Urinary bladder (tissue), 4 donors: Measurements from ENCODE around the gene SPOCK3. TPM values are rescaled to one million over a fixed set of nuclear protein-coding genes. Genes with fewer than 3 reads are reported as not detected.
"Not testable (repeated sequence)": the region's sequence is repeated elsewhere in the genome, so short reads cannot be mapped to it uniquely, and the experiment has no call there.

Source experiments
- DNase-seq: peaks from one replicate; pipeline ENCODE4 v3.0.0-alpha.2; 2015; ENCODE audit errors: extremely low spot score
- H3K27ac ChIP-seq: one replicate; pipeline ENCODE4 v1.5.1; 2013; ENCODE audit warnings: low read depth, mild to moderate bottlenecking, moderate library complexity
- H3K36me3 ChIP-seq: one replicate; pipeline ENCODE4 v1.6.1; 2013; ENCODE audit warnings: mild to moderate bottlenecking, moderate library complexity; ENCODE audit not compliant: insufficient read depth
- H3K4me1 ChIP-seq: one replicate; pipeline ENCODE4 v1.6.1; 2013; ENCODE audit warnings: mild to moderate bottlenecking, moderate library complexity; ENCODE audit not compliant: insufficient read depth
- H3K4me3 ChIP-seq: one replicate; pipeline ENCODE4 v1.5.1; 2013; ENCODE audit warnings: low read depth, low read length
- WGBS: extraction: QIAGEN DNeasy Blood & Tissue Kit; methylation state at CpG from one replicate; pipeline ENCODE4 v1.1.7; 2013; 5-methylcytosine and 5-hydroxymethylcytosine counted together
- polyA plus RNA-seq: library from polyadenylated mRNA; stranded (reverse); fragments of 200-250 nt; gene quantifications from one replicate; pipeline ENCODE4 v1.2.3, GENCODE V29; 2013
- total RNA-seq: library from RNA; depleted of rRNA; stranded (reverse); fragments of >200 nt; gene quantifications from one replicate; pipeline ENCODE4 v1.2.3, GENCODE V29; 2014
- donor health status: healthy with polysubstance abuse.
- donor health status: healthy.

The SPOCK3 gene
- total and polyA plus RNA-seq, 2 donors, result 2.9 to 12.1 TPM

GRCh38 chr4:166741742-166742141 lies 492.6 kb downstream of the SPOCK3 start:
- Histone ChIP-seq H3K27ac (no peak overlapping the region), H3K4me1 (no peaks in the 10 kb centered on the region), H3K36me3 (no peaks in the 10 kb centered on the region), H3K4me3 (no peak overlapping the region)
- DNase-seq, result no peak
- WGBS, result 89% methylated on average over 1 of the region's 1 CpG

DNA sequence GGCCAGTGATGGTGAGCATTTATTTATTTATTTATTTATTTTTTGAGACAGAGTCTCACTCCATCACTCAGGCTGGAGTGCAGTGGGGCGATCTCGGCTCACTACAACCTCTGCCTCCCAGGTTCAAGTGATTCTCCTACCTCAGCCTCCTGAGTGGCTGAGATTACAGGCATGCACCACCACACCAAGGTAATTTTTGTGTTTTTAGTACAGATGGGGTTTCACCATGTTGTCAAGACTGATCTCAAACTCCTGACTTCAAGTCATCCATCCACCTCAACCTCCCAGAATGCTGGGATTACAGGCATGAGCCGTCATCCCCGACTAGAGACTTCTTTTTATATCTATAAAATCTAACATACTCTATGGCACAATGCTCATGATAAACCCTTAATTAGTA lies 495.1 kb downstream of the SPOCK3 start:
- H3K4me3 ChIP-seq, H3K27ac ChIP-seq, H3K36me3 ChIP-seq, DNase-seq, H3K4me1 ChIP-seq: not testable (repeated sequence)
- WGBS, result 95% methylated on average over 4 of the region's 4 CpGs

DNA sequence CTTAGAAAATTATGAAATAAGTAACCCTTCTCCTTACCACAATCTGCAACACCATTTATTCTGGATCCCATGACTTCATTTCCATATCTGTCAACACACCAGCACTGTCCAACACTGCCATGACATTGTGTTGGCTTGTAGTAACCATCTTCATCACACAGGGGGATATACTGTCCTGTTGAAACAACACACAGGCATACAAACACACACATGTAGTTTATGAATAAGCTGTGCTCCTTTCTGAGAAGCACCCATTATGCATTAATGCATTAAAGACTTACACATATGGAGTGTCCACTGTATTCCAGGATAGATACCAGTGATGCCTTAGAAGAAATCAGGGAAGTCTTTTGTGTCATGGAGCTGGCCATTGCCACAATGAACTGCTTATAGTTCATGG lies 496.9 kb downstream of the SPOCK3 start:
- Histone ChIP-seq H3K4me1 (no peaks in the 10 kb centered on the region), H3K4me3 (no peak overlapping the region), H3K27ac (no peak overlapping the region), H3K36me3 (no peaks in the 10 kb centered on the region)
- no peak for DNase-seq

GRCh38 chr4:166735553-166735952 lies 498.7 kb downstream of the SPOCK3 start:
- Histone ChIP-seq H3K4me3 (no peak overlapping the region), H3K4me1 (no peaks in the 10 kb centered on the region), H3K36me3 (no peaks in the 10 kb centered on the region), H3K27ac (no peak overlapping the region)
- WGBS, result 79% methylated on average over 1 of the region's 1 CpG
- DNase-seq, result no peak

DNA sequence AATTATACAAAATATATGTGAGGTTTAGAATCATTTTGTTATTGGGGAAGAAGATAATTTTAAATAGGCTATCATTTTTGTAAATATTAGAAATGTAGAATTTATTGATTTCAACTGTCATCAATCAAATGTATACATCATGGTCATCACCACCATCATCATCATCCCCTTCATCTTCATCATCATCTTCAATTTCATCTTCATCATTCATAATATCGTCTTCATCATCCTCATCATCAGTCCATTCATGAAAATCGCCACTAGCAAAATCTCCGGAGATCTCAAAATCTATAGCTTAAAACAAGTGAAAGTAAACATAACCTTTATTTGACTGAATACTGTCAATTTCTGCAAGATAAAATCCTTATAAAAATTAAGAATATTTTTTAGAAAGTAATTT lies 499.5 kb downstream of the SPOCK3 start:
- WGBS, result 95% methylated on average over 3 of the region's 3 CpGs
- DNase-seq, result no peak
- Histone ChIP-seq H3K4me1 (no peaks in the 10 kb centered on the region), H3K27ac (no peak overlapping the region), H3K36me3 (no peaks in the 10 kb centered on the region), H3K4me3 (no peak overlapping the region)

DNA sequence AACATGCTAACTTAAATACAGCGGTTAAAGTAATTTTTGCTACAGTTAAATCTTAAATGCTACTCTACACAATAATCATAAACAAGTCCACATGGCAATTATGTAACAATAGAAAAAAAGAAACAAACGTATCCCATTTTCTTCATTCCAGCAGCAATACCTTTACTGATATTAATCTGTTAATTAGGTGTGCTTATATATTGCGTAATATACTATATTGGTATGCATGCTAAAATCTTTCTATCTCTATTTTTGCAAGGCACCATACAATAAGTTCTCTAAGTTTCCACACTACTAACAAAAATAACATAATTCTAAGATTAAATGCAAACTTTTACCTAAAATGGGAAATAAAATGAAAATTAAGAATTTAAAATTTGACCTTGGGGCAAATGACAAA lies 500.6 kb downstream of the SPOCK3 start:
- H3K4me1 ChIP-seq, result no peaks in the 10 kb centered on the region

DNA sequence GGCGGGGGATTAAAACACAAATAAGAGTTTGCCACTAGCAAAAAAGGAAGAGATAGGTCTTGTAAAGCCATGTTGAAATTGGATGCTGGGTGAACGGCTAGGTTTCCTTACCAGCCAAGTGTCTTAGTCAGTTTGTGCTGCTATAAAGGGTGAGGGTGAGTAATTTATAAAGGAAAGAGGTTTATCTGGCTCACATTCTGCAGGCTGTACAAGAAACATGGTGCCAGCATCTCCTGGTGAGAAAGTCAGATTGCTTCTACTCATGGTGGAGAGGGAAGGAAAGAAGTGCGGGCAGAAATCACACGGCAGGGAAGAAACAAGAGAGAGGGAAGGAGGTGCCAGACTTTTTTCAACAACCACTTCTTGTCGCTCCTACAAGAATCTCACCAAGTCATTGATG lies 507.5 kb downstream of the SPOCK3 start:
- Histone ChIP-seq H3K27ac (no peak overlapping the region), H3K36me3 (no peaks in the 10 kb centered on the region), H3K4me3 (no peak overlapping the region), H3K4me1 (no peaks in the 10 kb centered on the region)
- DNase-seq, result no peak
- 83% methylated on average over 5 of the region's 5 CpGs for WGBS

More for the DNA sequence above, 500.6 kb downstream of the SPOCK3 start:
- no peaks in the 10 kb centered on the region for H3K36me3 ChIP-seq
- 76% methylated on average over 3 of the region's 3 CpGs for WGBS
- H3K27ac ChIP-seq, result no peak overlapping the region
- no peak for DNase-seq
- no peak overlapping the region for H3K4me3 ChIP-seq

- H3K4me3 ChIP-seq, result no peak overlapping the region
- 95% methylated on average over 1 of the region's 1 CpG for WGBS
- DNase-seq, result no peak
- H3K4me1 ChIP-seq, result no peaks in the 10 kb centered on the region
- no peak overlapping the region for H3K27ac ChIP-seq
- H3K36me3 ChIP-seq, result no peaks in the 10 kb centered on the region
Observed at GRCh38 chr4:166724369-166724768, 509.9 kb downstream of the SPOCK3 start.

DNA sequence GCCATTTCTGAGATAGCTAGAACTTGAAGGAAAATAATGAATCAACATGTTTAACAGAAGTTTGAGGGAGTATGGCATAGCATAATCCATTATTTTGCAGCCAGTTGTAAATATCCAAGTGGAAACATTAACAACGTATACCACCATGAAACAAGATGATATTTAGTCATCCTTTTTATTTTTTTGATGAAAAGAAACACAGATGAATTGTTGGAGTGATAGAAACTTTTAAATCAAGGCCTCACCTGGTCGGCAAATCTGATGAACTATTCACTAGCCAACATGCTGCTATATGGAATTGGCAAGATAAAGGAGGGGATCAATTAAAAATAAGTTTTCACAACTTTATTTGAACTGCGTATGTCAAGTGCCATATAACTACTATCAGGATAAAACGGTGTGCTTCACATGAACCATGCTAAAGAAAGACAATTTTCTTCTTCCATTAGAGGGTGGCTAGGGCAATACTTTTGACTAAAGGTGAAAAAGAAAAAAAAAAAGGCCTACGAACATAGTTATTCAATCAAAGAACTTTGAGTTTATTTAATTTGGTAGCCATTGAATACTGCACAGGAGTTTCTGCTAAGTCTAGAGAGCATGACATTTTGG lies 510.7 kb downstream of the SPOCK3 start:
- Histone ChIP-seq H3K36me3 (no peaks in the 10 kb centered on the region), H3K4me3 (no peak overlapping the region), H3K27ac (no peak overlapping the region), H3K4me1 (no peaks in the 10 kb centered on the region)
- WGBS, result 89% methylated on average over 5 of the region's 5 CpGs
- no peak for DNase-seq

DNA sequence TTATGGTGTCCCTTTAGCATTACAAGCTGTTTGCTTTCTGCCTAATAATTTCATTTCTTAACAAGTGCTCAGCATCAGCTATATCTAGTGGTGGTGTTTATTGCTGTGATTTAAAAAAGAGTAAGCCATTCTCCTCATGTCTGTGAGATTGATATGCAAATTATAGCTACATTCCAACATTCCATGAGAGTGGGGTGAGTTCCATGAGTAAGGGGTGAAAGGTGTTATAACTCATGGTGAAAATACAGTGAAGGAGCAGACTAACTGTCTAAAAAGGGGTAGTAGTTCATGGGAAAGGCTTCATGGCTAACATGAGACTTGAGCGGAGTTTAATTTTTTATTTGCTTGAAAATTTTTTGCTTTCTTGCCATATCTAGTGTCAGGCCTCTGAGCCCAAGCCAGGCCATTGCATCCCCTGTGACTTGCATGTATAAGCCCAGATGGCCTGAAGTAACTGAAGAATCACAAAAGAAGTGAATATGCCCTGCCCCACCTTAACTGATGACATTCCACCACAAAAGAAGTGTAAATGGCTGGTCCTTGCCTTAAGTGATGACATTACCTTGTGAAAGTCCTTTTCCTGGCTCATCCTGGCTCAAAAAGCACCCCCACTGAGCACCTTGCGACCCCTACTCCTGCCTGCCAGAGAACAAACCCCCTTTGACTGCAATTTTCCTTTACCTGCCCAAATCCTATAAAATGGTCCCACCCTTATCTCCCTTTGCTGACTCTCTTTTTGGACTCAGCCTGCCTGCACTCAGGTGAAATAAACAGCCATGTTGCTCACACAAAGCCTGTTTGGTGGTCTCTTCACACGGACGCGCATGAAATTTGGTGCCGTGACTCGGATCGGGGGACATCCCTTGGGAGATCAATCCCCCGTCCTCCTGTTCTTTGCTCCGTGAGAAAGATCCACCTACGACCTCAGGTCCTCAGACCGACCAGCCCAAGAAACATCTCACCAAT lies 518.3 kb downstream of the SPOCK3 start:
- H3K36me3 ChIP-seq, DNase-seq, H3K4me3 ChIP-seq, H3K27ac ChIP-seq, H3K4me1 ChIP-seq: not testable (repeated sequence)
- 80% methylated on average over 12 of the region's 12 CpGs for WGBS

DNA sequence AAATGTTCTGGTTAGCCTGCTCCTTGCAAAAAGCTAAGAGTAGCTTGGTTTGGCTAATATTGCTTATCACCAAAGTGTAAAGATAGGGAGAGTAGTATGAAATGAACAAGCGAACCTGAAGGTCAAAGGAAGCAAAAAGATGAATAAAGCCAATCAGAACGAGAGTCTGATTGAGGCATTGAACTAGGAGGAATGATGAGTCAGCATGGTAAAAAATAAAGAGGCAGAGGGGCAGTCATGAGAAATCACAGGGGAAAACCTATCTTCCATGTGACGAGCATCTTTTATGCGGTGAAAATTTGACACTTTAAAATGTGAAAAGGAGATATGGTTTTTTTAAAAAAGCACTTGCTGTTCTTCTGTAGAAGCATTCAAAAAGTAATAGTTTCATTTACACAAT lies 533.7 kb downstream of the SPOCK3 start:
- H3K4me1 ChIP-seq, result no peaks in the 10 kb centered on the region
- no peak for DNase-seq
- no peaks in the 10 kb centered on the region for H3K36me3 ChIP-seq
- WGBS, result 83% methylated on average over 4 of the region's 4 CpGs
- no peak overlapping the region for H3K27ac ChIP-seq
- no peak overlapping the region for H3K4me3 ChIP-seq

DNA sequence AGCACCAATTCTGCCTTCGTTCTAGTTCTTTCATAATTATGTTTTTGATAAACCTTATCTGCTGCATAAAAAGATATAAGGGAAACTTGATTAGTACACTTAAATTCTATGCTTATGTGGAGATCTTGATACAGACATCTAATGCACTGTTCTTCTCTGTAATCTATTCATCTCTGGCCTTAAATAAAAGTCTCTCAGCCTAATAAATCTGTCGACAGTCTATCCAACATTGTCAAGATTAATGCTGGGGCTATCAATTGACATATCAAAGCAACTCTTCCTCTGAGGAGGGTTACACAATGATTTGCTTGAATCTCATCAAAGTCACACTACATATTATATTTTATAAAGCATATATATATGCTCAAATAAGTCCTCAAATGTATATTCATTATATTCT lies 545.5 kb downstream of the SPOCK3 start:
- WGBS, result 52% methylated on average over 2 of the region's 2 CpGs
- no peak for DNase-seq
- Histone ChIP-seq H3K36me3 (no peaks in the 10 kb centered on the region), H3K27ac (no peak overlapping the region), H3K4me1 (no peaks in the 10 kb centered on the region), H3K4me3 (no peak overlapping the region)

DNA sequence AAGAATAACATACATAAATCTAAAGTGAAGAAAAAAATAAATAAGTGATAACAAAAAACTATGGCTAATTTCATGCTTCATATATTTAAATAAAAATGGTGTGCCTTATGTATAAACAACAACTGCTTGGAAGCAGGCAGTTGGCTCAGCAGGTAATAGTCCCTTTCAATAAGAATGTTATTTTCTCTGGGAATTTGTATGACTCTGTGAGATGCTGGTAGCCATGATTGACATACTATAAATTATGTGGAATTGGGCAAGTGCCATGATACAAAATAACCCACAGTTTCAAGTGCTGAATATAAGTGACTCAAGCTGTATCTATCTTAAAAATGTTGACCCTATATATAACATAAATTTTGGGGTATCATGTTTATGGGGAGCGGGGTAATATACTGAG lies 546.5 kb downstream of the SPOCK3 start:
- DNase-seq, result no peak
- no peaks in the 10 kb centered on the region for H3K4me1 ChIP-seq
- no peaks in the 10 kb centered on the region for H3K36me3 ChIP-seq
- no peak overlapping the region for H3K27ac ChIP-seq
- WGBS, result 94% methylated on average over 1 of the region's 1 CpG
- no peak overlapping the region for H3K4me3 ChIP-seq
